Pancreas (tissue), 10 donors: Measurements from ENCODE around the gene CTXND1. TPM values are rescaled to one million over a fixed set of nuclear protein-coding genes. Genes with fewer than 3 reads are reported as not detected.

ENCODE experiments used
- ATAC-seq, 4 donors: fragments of 200-7000 bp; cut with Tn5 transposase; one replicate each; pipeline versions ENCODE4 v1.8.0 to v1.9.1; 2020; ENCODE audit warnings: mild to moderate bottlenecking in 4 of 4, moderate library complexity in 4 of 4
- DNase-seq, 6 donors: peaks; one replicate each; pipeline ENCODE4 v3.0.0-alpha.2; 2020
- FAIRE-seq: peaks from 2 replicates; lab custom pipeline; 2012; peaks lifted over from hg19 to GRCh38; lab: Jason Lieb, UNC
- H3K27ac ChIP-seq, 4 donors: fragments of 200-600 bp; sonication (generic); 1 replicate in 3 of 4; 2 replicates in 1 of 4; pipeline versions ENCODE4 v1.5.0 to v1.8.0; 2020
- H3K27me3 ChIP-seq, 4 donors: fragments of 200-600 bp; one replicate each; pipeline ENCODE4 v1.8.0; 2021
- H3K36me3 ChIP-seq, 3 donors: fragments of 200-600 bp; sonication (generic) in 1 of 3; one replicate each; pipeline versions ENCODE4 v1.5.0 to v1.8.0; 2020 to 2021
- H3K4me1 ChIP-seq, 3 donors: fragments of 200-600 bp; one replicate each; pipeline ENCODE4 v1.8.0; 2021
- H3K4me3 ChIP-seq, 4 donors: fragments of 200-600 bp; sonication (generic) in 2 of 4; one replicate each; pipeline versions ENCODE4 v1.5.0 to v1.8.0; 2020 to 2021
- H3K9me3 ChIP-seq, 4 donors: fragments of 200-600 bp; one replicate each; pipeline ENCODE4 v1.8.0; 2021
- WGBS, 2 donors: extraction: QIAGEN DNeasy Blood & Tissue Kit; methylation state at CpG; one replicate each; pipeline ENCODE4 v1.1.7; 2013; 5-methylcytosine and 5-hydroxymethylcytosine counted together
- intact Hi-C, 3 donors: fragments of 100-400 bp; cut with DNase I; formaldehyde crosslinking; loops; one replicate each; pipeline versions ENCODE4 v1.11.1 to v1.14.2; 2022
- polyA plus RNA-seq, 2 donors: library from polyadenylated mRNA; stranded (reverse); fragments of 200-250 nt; gene quantifications; one replicate each; pipeline ENCODE4 v1.2.3, GENCODE V29; 2013
- total RNA-seq, 6 donors: library from RNA; stranded (reverse); fragmentation: NEBNext Ultra II Directional in 4 of 6; extraction: Animal tissue kit (Norgen Biotek cat#: 25700) in 4 of 6; gene quantifications; one replicate each; pipeline versions ENCODE4 v1.2.1 to v1.2.4, GENCODE V29; 2021 to 2023
- TF ChIP-seq, protein P1 (sequence below), 4 donors: fragments of 200-600 bp; sonication (generic) in 3 of 4; IDR thresholded peaks; one replicate each; pipeline versions ENCODE4 v1.5.0 to v1.8.0; 2021; ENCODE audit warnings: antibody characterized with exemption in 4 of 4
- donor health status: healthy with polysubstance abuse.
- donor health status: DM: no; HTN: no; CAD: no; lungs with moderate emphysema.
- donor health status: DM: no; HTN: no; CAD: no.
- donor health status: control.
- donor health status: control.
- donor health status: Bipolar disorder and iron deficiency.
- donor health status: DM: yes; HTN: yes; CAD: no.
- donor health status: DM: no; HTN: no; CAD: no.
- donor health status: DM: no; HTN: no; CAD: no.
- donor health status: DM: yes; HTN: yes; CAD: no.

The CTXND1 gene
- total and polyA plus RNA-seq, 8 donors: 0.37 to 1.4 (median 0.61) TPM

DNA sequence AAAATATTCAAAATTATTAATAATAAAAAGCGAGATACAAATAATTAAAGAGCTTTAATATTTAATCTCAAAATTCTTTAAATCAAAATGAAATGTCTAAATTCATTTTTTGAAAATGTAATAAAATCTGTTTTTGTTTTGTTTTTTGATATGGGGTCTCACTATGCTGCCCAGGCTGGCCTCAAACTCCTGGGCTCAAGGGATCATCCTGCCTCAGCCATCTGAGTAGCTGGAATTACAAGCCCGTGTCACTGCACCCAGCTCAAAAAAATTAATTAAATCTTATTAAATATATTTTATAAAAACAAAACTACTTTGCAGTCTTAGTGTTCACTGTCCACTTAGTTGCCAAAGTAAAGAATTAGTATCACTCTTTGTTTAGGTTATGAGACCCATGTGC is 60.8 kb downstream of the CTXND1 start:
- FAIRE-seq (no peak), DNase-seq (no peak), ATAC-seq (no peak)
- H3K4me1 ChIP-seq: no peaks in the 10 kb centered on the region
- TF ChIP-seq, protein P1, sequence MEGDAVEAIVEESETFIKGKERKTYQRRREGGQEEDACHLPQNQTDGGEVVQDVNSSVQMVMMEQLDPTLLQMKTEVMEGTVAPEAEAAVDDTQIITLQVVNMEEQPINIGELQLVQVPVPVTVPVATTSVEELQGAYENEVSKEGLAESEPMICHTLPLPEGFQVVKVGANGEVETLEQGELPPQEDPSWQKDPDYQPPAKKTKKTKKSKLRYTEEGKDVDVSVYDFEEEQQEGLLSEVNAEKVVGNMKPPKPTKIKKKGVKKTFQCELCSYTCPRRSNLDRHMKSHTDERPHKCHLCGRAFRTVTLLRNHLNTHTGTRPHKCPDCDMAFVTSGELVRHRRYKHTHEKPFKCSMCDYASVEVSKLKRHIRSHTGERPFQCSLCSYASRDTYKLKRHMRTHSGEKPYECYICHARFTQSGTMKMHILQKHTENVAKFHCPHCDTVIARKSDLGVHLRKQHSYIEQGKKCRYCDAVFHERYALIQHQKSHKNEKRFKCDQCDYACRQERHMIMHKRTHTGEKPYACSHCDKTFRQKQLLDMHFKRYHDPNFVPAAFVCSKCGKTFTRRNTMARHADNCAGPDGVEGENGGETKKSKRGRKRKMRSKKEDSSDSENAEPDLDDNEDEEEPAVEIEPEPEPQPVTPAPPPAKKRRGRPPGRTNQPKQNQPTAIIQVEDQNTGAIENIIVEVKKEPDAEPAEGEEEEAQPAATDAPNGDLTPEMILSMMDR (IDR thresholded peaks at IDR 0.05): no peak
- H3K27me3 ChIP-seq: no peaks in the 10 kb centered on the region
- H3K4me3 ChIP-seq: no peak overlapping the region
- H3K9me3 ChIP-seq: no peaks in the 10 kb centered on the region
- no peak overlapping the region for H3K27ac ChIP-seq
- intact Hi-C loops: no loop called here
- peaks cover 0 to 7% (median 2%) of the 10 kb centered on the region in 3 donors for H3K36me3 ChIP-seq
- 92 to 95% methylated on average over 2 of the region's 2 CpGs for WGBS, 2 donors

DNA sequence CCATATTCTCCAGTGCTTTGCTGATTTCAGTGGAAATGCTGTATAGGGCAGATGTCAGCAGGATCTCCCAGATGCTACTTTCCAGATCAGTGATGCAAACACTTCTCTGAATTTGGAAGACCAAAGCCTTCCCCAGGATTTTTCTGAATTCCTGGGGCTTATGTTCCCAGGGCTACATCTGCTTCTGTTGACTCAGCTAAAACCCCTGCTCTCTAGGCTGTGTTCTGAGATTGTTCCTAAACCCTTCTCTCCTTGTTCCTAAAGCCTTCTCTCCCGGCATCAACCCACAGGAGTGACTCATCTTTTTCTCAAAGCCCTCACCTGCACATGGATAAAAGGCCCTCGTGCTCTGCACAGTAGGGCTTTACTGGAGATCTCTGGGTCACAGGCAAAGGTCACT is 63.8 kb downstream of the CTXND1 start:
- 72 to 75% methylated on average over 2 of the region's 2 CpGs for WGBS, 2 donors
- H3K27me3 ChIP-seq: no peaks in the 10 kb centered on the region
- ATAC-seq (no peak), FAIRE-seq (no peak), DNase-seq (no peak)
- H3K27ac ChIP-seq: no peak overlapping the region
- no peaks in the 10 kb centered on the region for H3K9me3 ChIP-seq
- H3K4me1 ChIP-seq: no peaks in the 10 kb centered on the region
- intact Hi-C loops: no loop called here
- TF ChIP-seq, protein P1 (IDR thresholded peaks at IDR 0.05): no peak
- H3K4me3 ChIP-seq: no peak overlapping the region
- H3K36me3 ChIP-seq: peaks cover 0 to 10% (median 5%) of the 10 kb centered on the region in 3 donors

DNA sequence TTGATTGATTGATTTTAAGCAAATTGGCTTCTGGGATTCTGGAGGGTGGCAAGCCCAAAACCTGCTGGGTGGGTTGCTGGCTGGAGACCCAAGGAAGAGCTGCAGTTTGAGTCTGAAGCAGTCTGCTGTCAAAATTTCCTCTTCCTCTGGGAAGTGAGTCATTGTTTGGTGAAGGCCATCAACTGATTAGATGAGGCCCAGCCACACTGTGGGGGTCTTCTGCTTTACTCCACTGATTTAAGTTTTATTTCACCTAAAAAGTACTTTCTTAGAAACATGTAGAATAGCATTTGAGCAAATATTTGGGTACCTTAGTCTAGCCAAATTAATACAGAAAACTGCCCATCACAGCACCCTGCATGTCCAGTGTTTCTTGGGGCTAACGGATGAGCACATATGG is 65.4 kb downstream of the CTXND1 start:
- DNase-seq: no peak
- Histone ChIP-seq H3K4me1 (no peaks in the 10 kb centered on the region), H3K27ac (no peak overlapping the region), H3K27me3 (no peaks in the 10 kb centered on the region), H3K4me3 (no peak overlapping the region), H3K9me3 (no peaks in the 10 kb centered on the region), H3K36me3 (peaks cover 0 to 10% (median 8%) of the 10 kb centered on the region in 3 donors)
- FAIRE-seq: no peak
- WGBS, 2 donors: 93 to 100% methylated on average over 1 of the region's 1 CpG
- intact Hi-C loops: no loop called here
- ATAC-seq: no peak
- TF ChIP-seq, protein P1 (IDR thresholded peaks at IDR 0.05): no peak

DNA sequence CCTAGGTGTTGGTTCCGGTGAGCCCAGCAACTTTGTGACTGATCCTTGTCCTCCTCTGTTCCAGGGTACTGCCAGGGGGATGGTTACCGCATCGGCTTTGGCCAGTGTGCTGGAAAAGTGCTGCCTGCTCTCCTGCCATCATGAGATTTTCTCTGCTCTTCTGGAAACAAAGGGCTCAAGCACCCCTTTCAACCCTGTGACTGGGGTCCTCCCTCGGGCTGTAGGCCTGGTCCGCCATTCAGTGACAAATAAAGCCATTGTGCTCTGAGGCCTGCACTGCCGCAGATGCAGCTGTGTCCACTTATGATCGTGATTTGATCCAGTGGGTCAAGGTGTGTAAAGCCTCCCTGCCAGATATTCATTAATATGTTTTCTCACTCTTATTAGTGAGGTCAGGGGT is 65.9 kb downstream of the CTXND1 start:
- H3K9me3 ChIP-seq: no peaks in the 10 kb centered on the region
- intact Hi-C loops: no loop called here
- no peak for DNase-seq
- H3K27me3 ChIP-seq: no peaks in the 10 kb centered on the region
- no peak overlapping the region for H3K4me3 ChIP-seq
- H3K27ac ChIP-seq: no peak overlapping the region
- FAIRE-seq: no peak
- 93 to 96% methylated on average over 7 of the region's 7 CpGs for WGBS, 2 donors
- no peak for ATAC-seq
- H3K4me1 ChIP-seq: no peaks in the 10 kb centered on the region
- TF ChIP-seq, protein P1 (IDR thresholded peaks at IDR 0.05): no peak
- H3K36me3 ChIP-seq: peaks cover 0 to 10% (median 8%) of the 10 kb centered on the region in 3 donors

DNA sequence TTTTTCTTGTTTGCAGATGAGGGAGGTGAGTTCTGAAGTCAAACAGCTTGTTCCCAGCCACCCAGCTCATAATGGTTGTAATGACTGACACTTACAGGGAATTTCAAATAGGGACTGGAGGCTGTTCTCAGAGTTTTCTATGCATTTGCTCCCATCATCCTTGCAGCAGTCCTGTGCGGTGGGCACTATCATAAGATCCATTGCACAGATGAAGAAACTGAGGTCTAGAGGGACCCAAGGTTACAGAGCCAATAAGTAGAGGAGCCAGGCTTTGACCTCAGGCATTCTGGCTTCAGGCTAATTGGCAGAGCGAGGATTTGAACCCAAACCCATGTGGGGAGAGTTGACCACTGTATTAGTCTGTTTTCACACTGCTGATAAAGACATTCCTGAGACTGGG is 66.9 kb downstream of the CTXND1 start:
- DNase-seq (no peak), ATAC-seq (no peak), FAIRE-seq (no peak)
- Histone ChIP-seq H3K27me3 (no peaks in the 10 kb centered on the region), H3K4me1 (no peaks in the 10 kb centered on the region), H3K9me3 (no peaks in the 10 kb centered on the region), H3K36me3 (peaks cover 0 to 10% (median 8%) of the 10 kb centered on the region in 3 donors), H3K27ac (no peak overlapping the region), H3K4me3 (no peak overlapping the region)
- TF ChIP-seq, protein P1 (IDR thresholded peaks at IDR 0.05): no peak
- WGBS, 2 donors: 96 to 98% methylated on average over 2 of the region's 2 CpGs
- intact Hi-C loops: no loop called here
